HG02610 (cell line): ENCODE data around the gene RBFOX1.

Experiments used
- ATAC-seq: cut with Tn5 transposase; IDR thresholded peaks from one replicate; pipeline ENCODE4 v1.9.1; 2021; ENCODE audit warnings: mild to moderate bottlenecking, moderate library complexity; ENCODE audit not compliant: unreplicated experiment

Gene RBFOX1

GRCh38 chr16:7372095-7372494 is 39.5 kb downstream of the RBFOX1 start:
- no peak for ATAC-seq

GRCh38 chr16:7373776-7374175 is 41.1 kb downstream of the RBFOX1 start:
- ATAC-seq, result no peak

GRCh38 chr16:7374614-7375174 is 42.0 kb downstream of the RBFOX1 start:
- ATAC-seq, result no peak

GRCh38 chr16:7376227-7376626 is 43.6 kb downstream of the RBFOX1 start:
- ATAC-seq, result no peak

GRCh38 chr16:7377231-7377630 is 44.6 kb downstream of the RBFOX1 start:
- ATAC-seq, result no peak

- no peak for ATAC-seq
Observed at GRCh38 chr16:7378024-7378695, 45.5 kb downstream of the RBFOX1 start.

GRCh38 chr16:7380441-7380840 is 47.8 kb downstream of the RBFOX1 start:
- no peak for ATAC-seq

- ATAC-seq, result no peak
Observed at GRCh38 chr16:7380911-7381310, 48.3 kb downstream of the RBFOX1 start.

GRCh38 chr16:7381671-7382070 is 49.0 kb downstream of the RBFOX1 start:
- no peak for ATAC-seq

GRCh38 chr16:7382521-7382920 is 49.9 kb downstream of the RBFOX1 start:
- no peak for ATAC-seq

- ATAC-seq, result no peak
Observed at GRCh38 chr16:7390974-7391373, 58.3 kb downstream of the RBFOX1 start.

- ATAC-seq, result no peak
Observed at GRCh38 chr16:7391694-7392093, 59.0 kb downstream of the RBFOX1 start.

- no peak for ATAC-seq
Observed at GRCh38 chr16:7392206-7392605, 59.6 kb downstream of the RBFOX1 start.

GRCh38 chr16:7393680-7394079 is 61.0 kb downstream of the RBFOX1 start:
- no peak for ATAC-seq

- no peak for ATAC-seq
Observed at GRCh38 chr16:7394720-7395336, 62.2 kb downstream of the RBFOX1 start.

- ATAC-seq, result no peak
Observed at GRCh38 chr16:7397901-7398300, 65.3 kb downstream of the RBFOX1 start.

GRCh38 chr16:7398536-7398935 is 65.9 kb downstream of the RBFOX1 start:
- no peak for ATAC-seq

GRCh38 chr16:7399296-7399695 is 66.7 kb downstream of the RBFOX1 start:
- no peak for ATAC-seq

GRCh38 chr16:7400117-7400890 is 67.7 kb downstream of the RBFOX1 start:
- ATAC-seq, result no peak

GRCh38 chr16:7404217-7404616 is 71.6 kb downstream of the RBFOX1 start:
- no peak for ATAC-seq

- no peak for ATAC-seq
Observed at GRCh38 chr16:7405166-7405565, 72.5 kb downstream of the RBFOX1 start.
